Stimulated activated CD4-positive, alpha-beta T cell treated with anti-CD3 and anti-CD28 coated beads, TNF-alpha, amount 100 ng/mL, for 48 hours (primary cell): ENCODE results near the gene ECT2L.
"Not testable (repeated sequence)": the region's sequence is repeated elsewhere in the genome, so short reads cannot be mapped to it uniquely, and the experiment has no call there.

ENCODE experiments used
- DNase-seq, 3 donors: peaks; one replicate each; pipeline ENCODE4 v3.0.0-alpha.2; 2020; ENCODE audit warnings: low read depth in 3 of 3

Gene ECT2L

GRCh38 chr6:138931660-138932059 is 135.8 kb downstream of the ECT2L start:
- no peak for DNase-seq

- not testable (repeated sequence) for DNase-seq
Observed at GRCh38 chr6:138936873-138937272, 141.0 kb downstream of the ECT2L start.

- DNase-seq, result no peak
Observed at GRCh38 chr6:138943089-138943625, 147.3 kb downstream of the ECT2L start.

GRCh38 chr6:138944412-138944811 is 148.5 kb downstream of the ECT2L start:
- no peak for DNase-seq

GRCh38 chr6:138945354-138945753 is 149.5 kb downstream of the ECT2L start:
- DNase-seq, result no peak

- no peak for DNase-seq
Observed at GRCh38 chr6:138948004-138948403, 152.1 kb downstream of the ECT2L start.

- no peak for DNase-seq
Observed at GRCh38 chr6:138948546-138949179, 152.8 kb downstream of the ECT2L start.

GRCh38 chr6:138953451-138953850 is 157.6 kb downstream of the ECT2L start:
- DNase-seq, result no peak
